ENCODE measurements around the gene OPHN1.
A peak's percentile ranks its signal among the peaks of the same experiment; 100 is the strongest.

OPHN1 gene, protein sequence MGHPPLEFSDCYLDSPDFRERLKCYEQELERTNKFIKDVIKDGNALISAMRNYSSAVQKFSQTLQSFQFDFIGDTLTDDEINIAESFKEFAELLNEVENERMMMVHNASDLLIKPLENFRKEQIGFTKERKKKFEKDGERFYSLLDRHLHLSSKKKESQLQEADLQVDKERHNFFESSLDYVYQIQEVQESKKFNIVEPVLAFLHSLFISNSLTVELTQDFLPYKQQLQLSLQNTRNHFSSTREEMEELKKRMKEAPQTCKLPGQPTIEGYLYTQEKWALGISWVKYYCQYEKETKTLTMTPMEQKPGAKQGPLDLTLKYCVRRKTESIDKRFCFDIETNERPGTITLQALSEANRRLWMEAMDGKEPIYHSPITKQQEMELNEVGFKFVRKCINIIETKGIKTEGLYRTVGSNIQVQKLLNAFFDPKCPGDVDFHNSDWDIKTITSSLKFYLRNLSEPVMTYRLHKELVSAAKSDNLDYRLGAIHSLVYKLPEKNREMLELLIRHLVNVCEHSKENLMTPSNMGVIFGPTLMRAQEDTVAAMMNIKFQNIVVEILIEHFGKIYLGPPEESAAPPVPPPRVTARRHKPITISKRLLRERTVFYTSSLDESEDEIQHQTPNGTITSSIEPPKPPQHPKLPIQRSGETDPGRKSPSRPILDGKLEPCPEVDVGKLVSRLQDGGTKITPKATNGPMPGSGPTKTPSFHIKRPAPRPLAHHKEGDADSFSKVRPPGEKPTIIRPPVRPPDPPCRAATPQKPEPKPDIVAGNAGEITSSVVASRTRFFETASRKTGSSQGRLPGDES

GRCh38 chrX:68433155-68433980, at the start of gene OPHN1:
OPHN1 (minus strand) TSS chrX:68433495; CDS start chrX:68433020, 475 bp downstream.
- peak in 1 of 2 experiments; percentile 64 for DNase-seq

GRCh38 chrX:68480969-68481368, 47.7 kb upstream of the OPHN1 start:
- DNase-seq, result no peak

DNA sequence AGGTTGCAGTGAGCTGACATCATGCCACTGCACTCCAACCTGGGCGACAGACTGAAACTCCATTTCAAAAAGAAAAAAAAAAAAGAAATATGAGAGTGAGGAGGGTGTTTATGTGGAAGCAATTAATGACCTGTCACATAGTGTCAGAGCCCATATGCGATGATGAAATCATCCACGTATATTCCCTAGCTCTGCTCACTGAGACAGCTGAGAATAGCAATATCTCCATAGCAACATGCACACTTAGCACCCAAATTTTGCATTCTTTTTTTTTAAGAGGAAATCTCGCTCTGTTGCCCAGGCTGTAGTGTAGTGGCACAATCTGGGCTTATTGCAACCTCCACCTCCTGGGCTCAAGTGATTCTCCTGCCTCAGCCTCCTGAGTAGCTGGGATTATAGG, 31.5 kb upstream of the OPHN1 start:
- DNase-seq, result no peak

- no peak for DNase-seq
These were observed 30.6 kb upstream of the OPHN1 start for GRCh38 chrX:68463880-68464279.

DNA sequence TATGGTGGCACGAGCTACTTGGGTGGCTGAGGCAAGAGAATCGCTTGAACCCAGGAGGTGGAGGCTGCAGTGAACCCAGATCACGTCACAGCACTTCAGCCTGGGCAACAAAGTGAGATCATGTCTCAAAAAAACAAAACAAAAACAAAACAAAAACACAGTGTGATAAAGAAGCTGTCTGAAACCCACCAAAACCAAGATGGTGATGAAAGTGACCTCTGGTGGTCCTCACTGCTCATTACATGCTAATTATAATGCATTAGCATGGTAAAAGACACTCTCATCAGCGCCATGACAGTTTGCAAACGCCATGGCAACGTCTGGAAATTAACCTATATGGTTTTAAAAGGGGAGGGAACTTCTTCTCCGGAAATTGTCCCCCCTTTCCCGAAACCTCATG, 29.4 kb upstream of the OPHN1 start:
- peak in 1 of 2 experiments; percentile 14 for DNase-seq

- no peak for DNase-seq
These were observed 28.9 kb upstream of the OPHN1 start for GRCh38 chrX:68462197-68462596.

DNA sequence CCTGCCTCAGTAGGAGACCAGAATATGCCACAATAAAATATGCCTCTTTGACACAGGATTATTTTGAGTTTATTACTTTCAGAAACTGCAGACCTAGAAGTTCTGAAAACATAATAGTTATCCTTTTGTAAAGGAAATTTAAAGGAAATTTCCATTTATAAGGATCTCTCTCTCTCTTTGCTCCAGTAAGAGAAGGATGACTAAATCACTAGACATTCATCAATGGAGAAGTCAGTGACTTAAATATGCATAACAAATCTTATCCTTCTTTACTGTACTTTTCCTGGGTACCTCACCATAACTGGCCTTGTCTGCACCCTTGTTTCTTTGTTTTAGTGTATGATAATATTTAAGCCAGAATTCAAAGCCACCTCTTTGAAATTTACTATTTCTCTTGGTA, 28.3 kb upstream of the OPHN1 start:
- no peak for DNase-seq

DNA sequence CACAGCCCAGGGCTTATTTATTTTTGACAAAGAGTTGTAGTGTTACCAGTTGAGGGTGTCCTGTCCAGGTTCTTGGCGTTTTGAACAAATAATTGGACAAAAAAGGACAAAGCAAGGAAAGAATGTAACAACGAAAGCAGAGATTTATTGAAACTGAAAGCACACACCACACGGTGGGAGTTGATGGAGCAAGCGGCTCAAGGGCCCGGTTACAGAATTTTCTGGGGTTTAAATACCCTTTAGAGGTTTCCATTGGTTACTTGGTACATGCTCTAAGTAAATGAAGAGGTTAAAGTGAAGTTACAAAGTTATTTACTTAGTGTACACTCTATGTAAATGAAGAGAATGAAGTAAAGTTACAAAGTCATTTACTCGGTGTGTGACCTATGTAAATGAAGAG, 27.8 kb upstream of the OPHN1 start:
- no peak for DNase-seq

- DNase-seq, result no peak
These were observed 21.8 kb upstream of the OPHN1 start for GRCh38 chrX:68455151-68455510.

GRCh38 chrX:68454476-68455150, 21.3 kb upstream of the OPHN1 start:
- DNase-seq, result no peak

GRCh38 chrX:68451720-68452119, 18.4 kb upstream of the OPHN1 start:
- DNase-seq, result no peak

DNA sequence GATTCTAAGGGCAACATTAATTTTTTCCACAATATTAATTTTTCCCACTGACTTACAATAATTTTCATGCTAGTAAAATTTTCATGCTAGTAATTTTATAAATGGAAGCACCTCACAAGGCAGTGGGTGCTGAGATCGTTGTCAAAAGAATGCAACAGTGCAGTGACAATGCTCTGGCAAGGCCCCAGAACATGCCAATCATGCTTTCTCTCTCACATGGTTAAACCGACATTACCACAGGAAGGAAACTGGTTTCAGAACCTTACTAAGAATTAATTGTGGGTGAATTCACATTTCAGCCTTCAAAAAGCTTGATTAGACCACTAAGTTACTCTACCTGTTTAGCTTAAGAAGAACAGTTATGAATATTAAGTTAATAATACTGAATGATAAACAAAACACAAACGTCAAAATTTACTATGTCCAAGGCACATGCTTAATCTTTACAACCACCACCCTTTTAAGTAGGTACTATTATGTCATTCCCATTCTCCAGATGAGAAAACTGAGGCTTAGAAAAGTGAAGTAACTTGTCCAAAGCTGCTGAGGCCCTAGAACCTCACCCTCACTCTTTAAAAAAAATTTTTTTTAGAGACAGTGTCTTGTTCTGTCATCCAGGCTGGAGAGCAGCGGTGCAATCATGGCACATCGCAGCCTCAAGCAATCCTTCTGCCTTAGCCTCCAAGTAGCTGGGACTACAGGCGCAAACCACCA, 10.0 kb upstream of the OPHN1 start:
- no peak for DNase-seq

DNA sequence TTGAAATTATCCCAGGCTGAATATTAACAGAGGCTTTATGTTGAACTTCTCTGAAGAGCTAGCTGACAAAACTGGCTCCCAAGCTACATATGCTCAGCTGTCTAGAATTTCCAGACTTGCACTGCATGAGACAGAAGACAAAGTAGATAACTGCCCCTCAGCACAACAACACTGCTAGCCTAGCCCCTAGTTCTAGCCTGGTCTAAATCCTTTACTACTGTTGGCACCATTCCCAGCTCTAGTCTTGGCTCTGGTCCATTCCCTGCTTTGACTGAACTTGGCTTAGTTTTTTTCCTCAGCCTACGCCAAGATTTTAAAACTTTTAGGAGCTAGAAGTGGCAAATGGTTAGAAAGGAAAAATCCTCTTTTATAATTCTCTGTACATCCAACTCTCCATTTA, 7.6 kb upstream of the OPHN1 start:
- no peak for DNase-seq

DNA sequence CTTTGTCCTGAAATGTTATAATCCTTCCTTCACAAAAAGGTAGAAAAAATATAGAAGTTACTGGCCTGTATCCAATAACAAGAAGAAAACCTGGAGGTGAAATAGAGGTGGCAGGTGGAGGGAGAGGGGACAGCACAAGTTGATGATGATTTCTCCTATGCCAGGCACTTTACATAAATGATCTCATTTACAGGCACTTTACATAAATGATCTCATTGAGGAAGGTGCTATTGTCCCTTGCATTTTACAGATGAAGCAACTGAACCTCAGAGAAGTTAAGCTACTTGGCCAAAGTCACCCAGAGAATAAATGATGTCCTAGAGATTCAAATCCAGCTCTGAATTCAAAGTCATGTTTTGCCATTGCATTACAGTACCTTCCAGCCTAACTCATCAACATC, 7.1 kb upstream of the OPHN1 start:
- no peak for DNase-seq

DNA sequence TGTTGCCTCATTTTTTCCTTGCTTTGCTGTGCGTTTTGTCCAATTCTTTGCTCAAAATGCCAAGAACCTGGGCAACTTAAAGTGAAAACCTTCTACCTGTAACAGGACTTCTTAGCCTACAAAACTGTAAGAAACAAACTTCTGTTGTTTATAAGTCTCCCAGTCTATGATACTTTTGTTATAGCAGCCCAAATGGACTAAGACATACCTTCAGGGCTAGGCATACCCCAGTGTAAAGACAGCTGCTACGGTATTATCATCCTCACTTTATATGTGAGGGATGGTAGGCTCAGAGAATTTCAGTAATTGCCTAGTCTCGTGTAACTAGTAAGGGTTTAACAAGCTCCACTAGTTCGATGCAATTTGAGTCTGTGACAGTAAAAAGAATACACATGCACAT, 6.0 kb upstream of the OPHN1 start:
- DNase-seq, result no peak

GRCh38 chrX:68438575-68438974, 5.3 kb upstream of the OPHN1 start:
- DNase-seq, result no peak

DNA sequence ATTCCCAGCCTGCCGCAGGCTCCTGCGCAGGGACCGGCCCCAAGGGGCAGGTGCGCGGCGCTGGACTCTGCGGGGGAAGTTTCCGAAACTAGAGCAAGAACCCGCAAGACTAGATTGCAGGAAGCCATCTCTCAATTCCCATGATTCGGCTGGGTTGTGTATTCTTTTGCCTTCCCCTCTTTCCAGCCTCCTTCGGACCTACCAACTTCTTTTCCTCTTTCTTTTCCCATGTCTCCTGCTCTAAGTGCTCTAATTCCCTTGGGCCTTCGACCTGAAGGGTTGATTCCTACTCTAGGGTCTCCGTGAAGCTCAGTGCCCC, 645 bp upstream of the OPHN1 start:
- DNase-seq, result no peak

DNA sequence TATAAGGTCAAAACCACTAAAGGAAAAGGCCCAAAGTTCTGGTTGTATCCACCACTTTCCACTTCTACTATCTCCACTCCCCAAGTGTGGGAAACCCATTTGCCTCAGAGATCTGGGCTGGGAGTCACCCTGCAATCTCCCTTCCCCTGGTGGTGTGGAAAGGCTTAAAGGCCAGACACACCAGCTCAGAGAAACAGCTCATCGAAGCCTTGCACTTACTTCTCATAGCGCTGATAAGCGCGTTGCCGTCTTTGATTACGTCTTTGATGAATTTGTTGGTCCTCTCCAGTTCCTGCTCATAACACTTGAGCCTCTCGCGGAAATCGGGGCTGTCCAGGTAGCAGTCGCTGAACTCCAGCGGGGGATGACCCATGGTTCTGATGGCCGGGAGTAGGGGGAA, 647 bp downstream of the OPHN1 start:
- DNase-seq, result no peak

DNA sequence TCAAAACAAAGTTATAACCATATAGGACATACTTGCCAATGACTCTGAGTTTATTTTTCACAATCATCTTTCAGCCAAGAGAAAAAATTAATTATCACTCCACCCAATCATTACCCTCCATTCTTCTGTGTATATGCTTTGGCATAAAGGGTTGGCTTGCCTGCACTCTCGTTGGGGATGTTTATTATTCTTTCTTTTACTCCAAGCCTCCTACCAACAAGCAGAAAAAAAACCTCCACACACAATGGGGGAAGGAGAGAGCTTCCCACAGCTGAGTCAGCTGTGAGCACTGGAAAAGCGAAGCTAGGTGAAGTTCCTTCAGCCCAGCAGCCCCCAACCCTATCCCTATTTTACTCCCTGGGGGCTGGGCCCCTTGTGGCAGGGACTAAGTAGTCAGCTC, 1.5 kb downstream of the OPHN1 start:
- no peak for DNase-seq

DNA sequence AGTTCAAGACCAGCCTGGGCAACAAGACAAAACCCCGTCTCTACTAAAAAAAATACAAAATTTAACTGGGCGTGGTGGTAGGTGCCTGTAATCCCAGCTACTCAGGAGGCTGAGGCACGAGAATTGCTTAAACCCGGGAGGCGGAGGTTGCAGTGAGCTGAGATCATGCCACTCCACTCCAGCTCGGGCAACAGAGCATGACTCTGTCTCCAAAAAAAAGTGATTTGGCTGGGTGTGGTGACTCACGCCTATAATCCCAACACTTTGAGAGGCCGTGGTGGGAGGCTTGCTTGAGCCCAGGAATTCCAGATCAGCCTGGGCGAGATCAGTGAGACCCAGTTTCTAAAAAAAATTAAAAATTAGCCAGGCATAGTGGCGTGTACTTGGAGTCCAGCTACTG, 4.1 kb downstream of the OPHN1 start:
- no peak for DNase-seq

GRCh38 chrX:68428431-68428830, 4.9 kb downstream of the OPHN1 start:
- no peak for DNase-seq

GRCh38 chrX:68424719-68425118, 8.6 kb downstream of the OPHN1 start:
- no peak for DNase-seq

Measured in NCI-H526 (cell line).